B cell (primary cell): ENCODE measurements around the gene TMCC3. TPM values are rescaled to one million over a fixed set of nuclear protein-coding genes. Genes with fewer than 3 reads are reported as not detected.

ENCODE experiments used
- ATAC-seq: fragments of 200-7000 bp; cut with Tn5 transposase; one replicate; pipeline ENCODE4 v1.10.0; 2021; ENCODE audit warnings: low read depth, mild to moderate bottlenecking, moderate number of reproducible peaks, moderate library complexity
- CTCF ChIA-PET: fragments of 350-600 bp; sonication (Branson Sonifier 250); formaldehyde crosslinking; loops from one replicate; lab custom pipeline; 2021; ENCODE audit warnings: antibody characterized with exemption, inconsistent platforms; lab: Charles Lee
- POLR2A ChIA-PET: fragments of 350-600 bp; sonication (Branson Sonifier 250); formaldehyde crosslinking; loops from one replicate; lab custom pipeline; 2021; ENCODE audit warnings: antibody characterized with exemption; lab: Charles Lee
- DNase-seq: peaks from one replicate; pipeline ENCODE4 v3.0.0; 2013
- H2AFZ ChIP-seq: 2 replicates; pipeline ENCODE4 v1.6.1; 2012; ENCODE audit warnings: mild to moderate bottlenecking, low read depth, low read length; ENCODE audit not compliant: insufficient read depth, poor library complexity, severe bottlenecking
- H3K27ac ChIP-seq, 2 donors: 1 replicate in 1 of 2; 2 replicates in 1 of 2; pipeline ENCODE4 v1.5.1; 2012 to 2013; ENCODE audit warnings: low read length in 2 of 2, mild to moderate bottlenecking in 2 of 2, moderate library complexity in 1 of 2
- H3K27me3 ChIP-seq, 4 experiments: fragments of 200-600 bp in 1 of 4; sonication (generic) in 1 of 4; replicated peaks in 1 of 4; 1 replicate in 2 of 4; 2 replicates in 2 of 4; pipeline versions ENCODE4 v1.6.1 to v1.7.0; 2013 to 2016; ENCODE audit warnings: low read length in 3 of 4, mild to moderate bottlenecking in 2 of 4, mixed read lengths in 1 of 4, moderate library complexity in 1 of 4; ENCODE audit not compliant: insufficient read depth in 4 of 4, control insufficient read depth in 3 of 4; ENCODE audit errors: control extremely low read depth in 1 of 4
- H3K36me3 ChIP-seq, 2 experiments: replicated peaks in 1 of 2; 1 replicate in 1 of 2; 2 replicates in 1 of 2; pipeline versions ENCODE4 v1.6.1 to v1.7.1; 2013; ENCODE audit warnings: low read length in 1 of 2; ENCODE audit not compliant: insufficient read depth in 2 of 2, control insufficient read depth in 1 of 2; ENCODE audit errors: control extremely low read depth in 1 of 2, extremely low read depth in 1 of 2
- H3K4me1 ChIP-seq, 2 donors: fragments of 200-600 bp in 1 of 2; sonication (generic) in 1 of 2; 1 replicate in 1 of 2; 2 replicates in 1 of 2; pipeline versions ENCODE4 v1.5.1 to v1.6.1; 2013 to 2017; ENCODE audit warnings: low read length in 2 of 2; ENCODE audit not compliant: control insufficient read depth in 2 of 2, insufficient read depth in 2 of 2
- H3K4me2 ChIP-seq: replicated peaks from 2 replicates; pipeline ENCODE3; 2012; ENCODE audit warnings: mild to moderate bottlenecking, low read depth, low read length; ENCODE audit not compliant: poor library complexity, severe bottlenecking
- H3K4me3 ChIP-seq, 5 experiments: fragments of 200-600 bp in 1 of 5; sonication (generic) in 1 of 5; 1 replicate in 3 of 5; 2 replicates in 2 of 5; pipeline versions ENCODE4 v1.5.1 to v1.7.0; 2011 to 2016; ENCODE audit warnings: low read length in 4 of 5, mild to moderate bottlenecking in 4 of 5, low read depth in 2 of 5, control low read depth in 1 of 5, moderate library complexity in 1 of 5; ENCODE audit not compliant: insufficient read depth in 1 of 5; ENCODE audit errors: control extremely low read depth in 1 of 5, extremely low read depth in 1 of 5
- H3K79me2 ChIP-seq: fragments of 200-600 bp; sonication (generic); one replicate; pipeline ENCODE4 v1.6.0; 2016; ENCODE audit warnings: low read length; ENCODE audit not compliant: control insufficient read depth, insufficient read depth
- H3K9ac ChIP-seq: fragments of 200-600 bp; sonication (generic); 2 replicates; pipeline ENCODE4 v1.6.1; 2017; ENCODE audit warnings: mild to moderate bottlenecking, low read length, moderate library complexity
- H3K9me3 ChIP-seq, 3 donors: one replicate each; pipeline versions ENCODE4 v1.6.1 to v1.7.1; 2013; ENCODE audit warnings: low read length in 2 of 3; ENCODE audit not compliant: control insufficient read depth in 2 of 3, insufficient read depth in 1 of 3; ENCODE audit errors: control extremely low read depth in 1 of 3
- H4K20me1 ChIP-seq: 2 replicates; pipeline ENCODE4 v1.6.0; 2012; ENCODE audit warnings: mild to moderate bottlenecking, low read length; ENCODE audit not compliant: insufficient read depth, control insufficient read depth, poor library complexity, severe bottlenecking
- H3K27ac Mint-ChIP-seq: one replicate; pipeline ENCODE4 v1.8.0; 2021; ENCODE audit warnings: mixed read lengths
- H3K27me3 Mint-ChIP-seq: one replicate; pipeline ENCODE4 v1.8.0; 2021; ENCODE audit warnings: mixed read lengths
- H3K4me1 Mint-ChIP-seq: one replicate; pipeline ENCODE4 v1.8.0; 2021; ENCODE audit warnings: mixed read lengths
- H3K4me3 Mint-ChIP-seq: one replicate; pipeline ENCODE4 v1.8.0; 2021; ENCODE audit warnings: mixed read lengths
- H3K9me3 Mint-ChIP-seq: one replicate; pipeline ENCODE4 v1.8.0; 2022; ENCODE audit warnings: mixed read lengths; ENCODE audit not compliant: insufficient read depth
- EZH2 ChIP-seq: IDR thresholded peaks from 2 replicates; pipeline ENCODE4 v1.6.1; 2012; ENCODE audit warnings: borderline replicate concordance, low read depth, mild to moderate bottlenecking, moderate library complexity, low read length; ENCODE audit not compliant: insufficient read depth, poor library complexity, severe bottlenecking
- WGBS: methylation state at CpG from one replicate; pipeline ENCODE4 v1.1.5; 2013; ENCODE audit warnings: missing lambda C conversion rate; ENCODE audit not compliant: insufficient coverage; 5-methylcytosine and 5-hydroxymethylcytosine counted together
- intact Hi-C: fragments of 100-400 bp; cut with micrococcal nuclease; formaldehyde crosslinking; loops from one replicate; pipeline ENCODE4 v1.10.0; 2022
- polyA plus RNA-seq: library from polyadenylated mRNA; depleted of rRNA; stranded (reverse); fragments of >200 nt; gene quantifications from 2 replicates; pipeline ENCODE4 v1.2.3, GENCODE V29; 2012
- total RNA-seq, 2 donors: library from RNA; stranded (reverse); fragments of 120-200 nt in 1 of 2; gene quantifications; 1 replicate in 1 of 2; 2 replicates in 1 of 2; pipeline versions ENCODE4 v1.2.3 to v1.2.4, GENCODE V29; 2013 to 2022
- TF ChIP-seq, protein P1 (sequence below): fragments of 200-600 bp; IDR thresholded peaks from one replicate; pipeline ENCODE4 v1.8.0; 2022; ENCODE audit warnings: antibody characterized with exemption, mild to moderate bottlenecking

TMCC3 gene
- total and polyA plus RNA-seq, 2 donors (not counting 1 experiment from before 2014, with no cell fraction given), result 4.5 to 8.8 TPM

DNA sequence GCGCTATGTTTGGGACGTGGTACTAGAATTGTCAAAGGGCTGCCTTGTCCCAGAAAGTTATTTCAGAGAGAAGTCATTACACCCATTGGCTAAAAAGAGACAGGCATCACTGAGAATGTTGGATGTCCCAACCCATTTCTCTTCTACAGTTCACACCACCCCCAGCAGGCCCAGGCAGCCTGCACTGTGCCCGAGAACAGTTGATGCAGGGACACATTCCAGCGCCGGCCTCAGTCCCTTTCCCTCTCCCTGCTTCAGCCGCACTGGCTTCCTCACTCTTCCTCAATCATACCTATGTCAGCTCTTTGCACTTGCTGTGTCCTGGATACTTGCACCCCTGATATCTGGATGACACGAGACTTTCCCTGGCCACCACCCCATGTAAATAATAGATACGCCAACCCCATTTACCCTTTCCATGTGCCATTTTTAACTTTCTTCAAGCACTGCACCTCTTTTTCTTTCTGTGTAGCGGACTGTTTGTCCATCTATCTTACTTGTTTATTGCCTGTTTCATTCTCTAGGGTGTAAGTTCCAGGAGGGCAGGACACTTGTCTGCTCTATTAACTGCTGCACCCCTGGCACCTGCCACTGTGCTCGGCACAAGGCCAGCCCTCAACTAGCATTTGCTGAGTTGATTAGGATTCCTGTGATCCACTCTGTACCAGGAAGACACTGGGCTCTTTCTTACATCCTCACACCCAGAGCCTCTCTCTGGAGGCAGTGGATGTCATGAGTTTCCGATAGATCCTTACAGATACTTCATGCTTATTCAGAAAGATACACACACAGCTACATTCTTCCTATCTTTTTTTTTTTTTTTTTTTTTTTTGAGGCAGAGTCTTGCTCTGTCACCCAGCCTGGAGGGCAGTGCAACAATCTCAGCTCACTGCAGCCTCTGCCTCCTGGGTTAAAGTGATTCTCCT lies 114.1 kb downstream of the TMCC3 start:
- H3K9me3 ChIP-seq, result no peaks in the 10 kb centered on the region
- Mint-ChIP-seq H3K4me3 (no peak overlapping the region), H3K27ac (no peak overlapping the region), H3K4me1 (peaks cover 3% of the 10 kb centered on the region), H3K9me3 (no peaks in the 10 kb centered on the region), H3K27me3 (peaks cover 3% of the 10 kb centered on the region)
- 85% methylated on average over 6 of the region's 11 CpGs for WGBS
- H2AFZ ChIP-seq, result no peak overlapping the region
- TF ChIP-seq, protein P1, sequence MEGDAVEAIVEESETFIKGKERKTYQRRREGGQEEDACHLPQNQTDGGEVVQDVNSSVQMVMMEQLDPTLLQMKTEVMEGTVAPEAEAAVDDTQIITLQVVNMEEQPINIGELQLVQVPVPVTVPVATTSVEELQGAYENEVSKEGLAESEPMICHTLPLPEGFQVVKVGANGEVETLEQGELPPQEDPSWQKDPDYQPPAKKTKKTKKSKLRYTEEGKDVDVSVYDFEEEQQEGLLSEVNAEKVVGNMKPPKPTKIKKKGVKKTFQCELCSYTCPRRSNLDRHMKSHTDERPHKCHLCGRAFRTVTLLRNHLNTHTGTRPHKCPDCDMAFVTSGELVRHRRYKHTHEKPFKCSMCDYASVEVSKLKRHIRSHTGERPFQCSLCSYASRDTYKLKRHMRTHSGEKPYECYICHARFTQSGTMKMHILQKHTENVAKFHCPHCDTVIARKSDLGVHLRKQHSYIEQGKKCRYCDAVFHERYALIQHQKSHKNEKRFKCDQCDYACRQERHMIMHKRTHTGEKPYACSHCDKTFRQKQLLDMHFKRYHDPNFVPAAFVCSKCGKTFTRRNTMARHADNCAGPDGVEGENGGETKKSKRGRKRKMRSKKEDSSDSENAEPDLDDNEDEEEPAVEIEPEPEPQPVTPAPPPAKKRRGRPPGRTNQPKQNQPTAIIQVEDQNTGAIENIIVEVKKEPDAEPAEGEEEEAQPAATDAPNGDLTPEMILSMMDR, result no peak
- no peak for TF ChIP-seq EZH2
- H3K27ac ChIP-seq, result no peak overlapping the region
- ChIA-PET CTCF (interaction anchor here (0.7 to 2.5 kb wide), 4 partner anchors 266 to 1040 kb away, joined by 3 to 35 read pairs (median 4); no protein-coding TSS in a partner anchor), POLR2A (no interaction called here)
- H3K79me2 ChIP-seq, result no peaks in the 10 kb centered on the region
- no peaks in the 10 kb centered on the region for H3K4me1 ChIP-seq
- no peaks in the 10 kb centered on the region for H3K27me3 ChIP-seq
- ATAC-seq (no peak), DNase-seq (no peak)
- H3K36me3 ChIP-seq, result no peaks in the 10 kb centered on the region
- H3K4me3 ChIP-seq, result no peak overlapping the region
- no peaks in the 10 kb centered on the region for H4K20me1 ChIP-seq
- intact Hi-C loops, result no loop called here
- no peak overlapping the region for H3K9ac ChIP-seq
- H3K4me2 ChIP-seq, result no peak overlapping the region

DNA sequence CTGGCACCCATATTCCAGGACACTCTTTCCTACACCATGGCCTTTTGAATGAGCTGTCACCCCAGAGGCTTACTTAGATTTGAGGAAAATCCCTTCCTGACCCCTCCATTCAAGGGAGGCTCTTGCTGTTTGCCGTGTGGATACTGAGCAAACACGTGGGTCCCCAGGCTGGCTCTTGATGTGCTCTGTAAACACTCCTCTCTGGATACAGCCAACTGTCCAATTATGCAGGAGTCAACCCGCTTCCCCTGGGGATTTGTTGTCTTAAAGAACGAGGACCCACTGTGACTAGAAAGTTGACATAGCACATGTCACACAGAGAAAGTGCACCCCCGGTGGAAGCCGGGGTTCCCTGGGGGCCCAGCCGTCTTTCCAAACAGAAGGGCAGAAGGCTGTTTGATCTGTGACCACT lies 114.8 kb downstream of the TMCC3 start:
- Mint-ChIP-seq H3K4me1 (peaks cover 3% of the 10 kb centered on the region), H3K27me3 (peaks cover 3% of the 10 kb centered on the region), H3K9me3 (no peaks in the 10 kb centered on the region), H3K27ac (no peak overlapping the region), H3K4me3 (no peak overlapping the region)
- H3K79me2 ChIP-seq, result no peaks in the 10 kb centered on the region
- H3K9me3 ChIP-seq, result no peaks in the 10 kb centered on the region
- POLR2A ChIA-PET, result no interaction called here
- no peak overlapping the region for H3K4me3 ChIP-seq
- H4K20me1 ChIP-seq, result no peaks in the 10 kb centered on the region
- no peak overlapping the region for H3K9ac ChIP-seq
- H3K4me1 ChIP-seq, result no peaks in the 10 kb centered on the region
- no peaks in the 10 kb centered on the region for H3K27me3 ChIP-seq
- H3K4me2 ChIP-seq, result no peak overlapping the region
- no peak overlapping the region for H3K27ac ChIP-seq
- no peak overlapping the region for H2AFZ ChIP-seq
- TF ChIP-seq, protein P1, result no peak
- no peak for TF ChIP-seq EZH2
- WGBS, result 32% methylated on average over 6 of the region's 7 CpGs
- intact Hi-C loops, result no loop called here
- ATAC-seq (no peak), DNase-seq (no peak)
- H3K36me3 ChIP-seq, result no peaks in the 10 kb centered on the region
- CTCF ChIA-PET, result interaction anchor here (0.9 to 2.5 kb wide), 4 partner anchors 103 to 434 kb away, joined by 3 to 35 read pairs (median 5); no protein-coding TSS in a partner anchor
